GM21717 (cell line): ENCODE data around the gene KIAA0825.

Source experiments
- ATAC-seq: cut with Tn5 transposase; IDR thresholded peaks from one replicate; pipeline ENCODE4 v1.9.1; 2021; ENCODE audit warnings: mild to moderate bottlenecking, moderate library complexity; ENCODE audit not compliant: unreplicated experiment

Gene KIAA0825

GRCh38 chr5:94329115-94329514 lies 289.3 kb downstream of the KIAA0825 start:
- no peak for ATAC-seq

GRCh38 chr5:94326586-94326985 lies 291.8 kb downstream of the KIAA0825 start:
- ATAC-seq = no peak

- ATAC-seq = no peak
Measured at GRCh38 chr5:94316916-94317838, 301.2 kb downstream of the KIAA0825 start.

GRCh38 chr5:94314460-94315131 lies 303.8 kb downstream of the KIAA0825 start:
- no peak for ATAC-seq

GRCh38 chr5:94313696-94314095 lies 304.7 kb downstream of the KIAA0825 start:
- no peak for ATAC-seq

GRCh38 chr5:94313188-94313587 lies 305.2 kb downstream of the KIAA0825 start:
- ATAC-seq = no peak

- no peak for ATAC-seq
Measured at GRCh38 chr5:94312298-94312697, 306.1 kb downstream of the KIAA0825 start.

- ATAC-seq = no peak
Measured at GRCh38 chr5:94310833-94311232, 307.6 kb downstream of the KIAA0825 start.

- no peak for ATAC-seq
Measured at GRCh38 chr5:94309141-94309540, 309.3 kb downstream of the KIAA0825 start.

- no peak for ATAC-seq
Measured at GRCh38 chr5:94308442-94308841, 310.0 kb downstream of the KIAA0825 start.

GRCh38 chr5:94304146-94304545 lies 314.3 kb downstream of the KIAA0825 start:
- no peak for ATAC-seq

GRCh38 chr5:94288937-94289336 lies 329.5 kb downstream of the KIAA0825 start:
- ATAC-seq = no peak

- ATAC-seq = no peak
Measured at GRCh38 chr5:94285984-94286383, 332.4 kb downstream of the KIAA0825 start.

- ATAC-seq = no peak
Measured at GRCh38 chr5:94283093-94283492, 335.3 kb downstream of the KIAA0825 start.

- no peak for ATAC-seq
Measured at GRCh38 chr5:94281236-94281801, 337.1 kb downstream of the KIAA0825 start.

- no peak for ATAC-seq
Measured at GRCh38 chr5:94276751-94277150, 341.7 kb downstream of the KIAA0825 start.

- ATAC-seq = no peak
Measured at GRCh38 chr5:94276048-94276447, 342.4 kb downstream of the KIAA0825 start.

GRCh38 chr5:94274707-94275106 lies 343.7 kb downstream of the KIAA0825 start:
- no peak for ATAC-seq

GRCh38 chr5:94268226-94268625 lies 350.2 kb downstream of the KIAA0825 start:
- no peak for ATAC-seq

- ATAC-seq = no peak
Measured at GRCh38 chr5:94267350-94267899, 351.0 kb downstream of the KIAA0825 start.

GRCh38 chr5:94266170-94266569 lies 352.2 kb downstream of the KIAA0825 start:
- no peak for ATAC-seq
